Common myeloid progenitor, CD34-positive (primary cell): Measurements from ENCODE around the gene SLC23A1.

Source experiments
- CTCF ChIA-PET: fragments of 350-600 bp; sonication (Branson Sonifier 250); formaldehyde crosslinking; loops from one replicate; lab custom pipeline; 2021; ENCODE audit warnings: antibody characterized with exemption; lab: Charles Lee
- POLR2A ChIA-PET: fragments of 350-600 bp; sonication (Branson Sonifier 250); formaldehyde crosslinking; loops from one replicate; lab custom pipeline; 2021; ENCODE audit warnings: antibody characterized with exemption; lab: Charles Lee
- DNase-seq, 3 donors: peaks; one replicate each; pipeline versions ENCODE4 v3.0.0 to v3.0.0-alpha.2; 2013
- H3K27ac ChIP-seq, 2 experiments: 1 replicate in 1 of 2; 2 replicates in 1 of 2; pipeline ENCODE4 v1.7.0; 2013; ENCODE audit warnings: inconsistent platforms in 2 of 2, low read length in 2 of 2, mild to moderate bottlenecking in 2 of 2, low read depth in 1 of 2, moderate library complexity in 1 of 2; ENCODE audit not compliant: severe bottlenecking in 2 of 2, insufficient read depth in 1 of 2, poor library complexity in 1 of 2
- H3K27me3 ChIP-seq, 5 experiments: replicated peaks in 2 of 5; 1 replicate in 3 of 5; 2 replicates in 2 of 5; pipeline versions ENCODE4 v1.6.1 to v1.7.0; 2013; ENCODE audit warnings: low read length in 4 of 5, mild to moderate bottlenecking in 2 of 5, moderate library complexity in 2 of 5, inconsistent platforms in 1 of 5; ENCODE audit not compliant: insufficient read depth in 5 of 5, control insufficient read depth in 4 of 5
- H3K36me3 ChIP-seq, 4 experiments: 1 replicate in 2 of 4; 2 replicates in 2 of 4; pipeline versions ENCODE4 v1.6.1 to v1.7.0; 2013; ENCODE audit warnings: low read length in 3 of 4, control low read depth in 1 of 4, mild to moderate bottlenecking in 1 of 4; ENCODE audit not compliant: control insufficient read depth in 4 of 4, insufficient read depth in 4 of 4
- H3K4me1 ChIP-seq, 4 experiments: 1 replicate in 3 of 4; 2 replicates in 1 of 4; pipeline versions ENCODE4 v1.6.1 to v1.7.1; 2013; ENCODE audit warnings: low read length in 3 of 4, mild to moderate bottlenecking in 3 of 4, control low read depth in 1 of 4, inconsistent platforms in 1 of 4, moderate library complexity in 1 of 4; ENCODE audit not compliant: control insufficient read depth in 4 of 4, insufficient read depth in 4 of 4; ENCODE audit errors: control extremely low read depth in 1 of 4
- H3K4me3 ChIP-seq, 7 experiments: 1 replicate in 4 of 7; 2 replicates in 3 of 7; pipeline versions ENCODE4 v1.5.1 to v1.7.0; 2013; ENCODE audit warnings: mild to moderate bottlenecking in 7 of 7, low read length in 6 of 7, moderate library complexity in 6 of 7, inconsistent platforms in 2 of 7, low read depth in 2 of 7, control low read depth in 1 of 7; ENCODE audit not compliant: insufficient read depth in 4 of 7, control insufficient read depth in 1 of 7; ENCODE audit errors: extremely low read depth in 1 of 7
- H3K9me3 ChIP-seq, 5 experiments: 1 replicate in 4 of 5; 2 replicates in 1 of 5; pipeline versions ENCODE4 v1.6.1 to v1.7.1; 2013; ENCODE audit warnings: low read length in 4 of 5, mild to moderate bottlenecking in 2 of 5, inconsistent platforms in 1 of 5, low read depth in 1 of 5, moderate library complexity in 1 of 5; ENCODE audit not compliant: control insufficient read depth in 4 of 5, insufficient read depth in 2 of 5; ENCODE audit errors: control extremely low read depth in 1 of 5
- WGBS: methylation state at CpG from one replicate; pipeline ENCODE4 v1.1.5; 2013; ENCODE audit not compliant: insufficient coverage; 5-methylcytosine and 5-hydroxymethylcytosine counted together

SLC23A1 gene

GRCh38 chr5:139391570-139392323, 8.7 kb upstream of the SLC23A1 start:
- ChIA-PET CTCF (interaction anchor here (0.7 to 6.0 kb wide), 23 partner anchors 9 to 144 kb away, joined by 3 to 60 read pairs (median 3); partner anchors contain the start of genes DNAJC18, PAIP2, SLC23A1 and SPATA24), POLR2A (interaction anchor here (0.9 to 2.0 kb wide), 3 partner anchors 22 to 50 kb away, joined by 5 to 6 read pairs (median 5); partner anchors contain the start of gene PAIP2)
- no peaks in the 10 kb centered on the region for H3K27me3 ChIP-seq
- peaks cover 0 to 14% (median 4%) of the 10 kb centered on the region in 4 experiments for H3K36me3 ChIP-seq
- H3K9me3 ChIP-seq, result no peaks in the 10 kb centered on the region
- 30% methylated on average over 28 of the region's 33 CpGs for WGBS
- peak overlapping the region; percentile 58 to 95 for H3K27ac ChIP-seq
- peak overlapping the region; percentile 47 to 81 (median 72) for H3K4me3 ChIP-seq
- no peak for DNase-seq
- peaks cover 0 to 85% (median 79%) of the 10 kb centered on the region in 4 experiments for H3K4me1 ChIP-seq

- Histone ChIP-seq H3K27me3 (no peaks in the 10 kb centered on the region), H3K4me3 (peak overlapping the region in 3 of 7 experiments; percentile 67 to 81 (median 73)), H3K27ac (peak overlapping the region; percentile 62 to 95), H3K36me3 (peaks cover 0 to 11% (median 1%) of the 10 kb centered on the region in 4 experiments), H3K4me1 (peaks cover 3 to 87% (median 86%) of the 10 kb centered on the region in 4 experiments), H3K9me3 (no peaks in the 10 kb centered on the region)
- 77% methylated on average over 8 of the region's 10 CpGs for WGBS
- POLR2A ChIA-PET, result interaction anchor here (0.6 to 2.0 kb wide), 5 partner anchors 10 to 106 kb away, joined by 3 to 6 read pairs (median 5); partner anchors contain the start of gene PAIP2
- CTCF ChIA-PET, result interaction anchor here (0.5 to 6.0 kb wide), 22 partner anchors 8 to 145 kb away, joined by 3 to 60 read pairs (median 4); partner anchors contain the start of genes DNAJC18, PAIP2, SLC23A1 and SPATA24
- no peak for DNase-seq
Measured at GRCh38 chr5:139390639-139391569, 7.8 kb upstream of the SLC23A1 start.

- Histone ChIP-seq H3K27ac (peak within 1 kb of the TSS; percentile 90 to 95), H3K9me3 (no peaks in the 10 kb centered on the region), H3K4me1 (peaks cover 6 to 96% (median 91%) of the 10 kb centered on the region in 4 experiments), H3K36me3 (peaks cover 0 to 7% (median 0%) of the 10 kb centered on the region in 4 experiments), H3K27me3 (no peaks in the 10 kb centered on the region), H3K4me3 (peak within 1 kb of the TSS in 6 of 7 experiments; percentile 10 to 73 (median 64))
- WGBS, result 70% methylated on average over 2 of the region's 11 CpGs
- POLR2A ChIA-PET, result interaction anchor here (0.7 to 2.0 kb wide), 3 partner anchors 20 to 105 kb away, joined by 3 to 5 read pairs (median 4); partner anchors contain the start of gene PAIP2
- DNase-seq, result peak; percentile 78 to 94 (median 94)
- CTCF ChIA-PET, result interaction anchor here (0.7 to 7.4 kb wide), 8 partner anchors 12 to 49 kb away, joined by 3 to 60 read pairs (median 6); partner anchors contain the start of genes DNAJC18, PAIP2 and SPATA24
Measured at GRCh38 chr5:139389701-139390638, 6.9 kb upstream of the SLC23A1 start, which contains the start of gene MZB1. Gene MZB1, minus strand, starts transcription at chr5:139389913. Its CDS starts 57 bp downstream, at chr5:139389856.

GRCh38 chr5:139388198-139388821, 5.2 kb upstream of the SLC23A1 start:
- H3K9me3 ChIP-seq, result no peaks in the 10 kb centered on the region
- H3K4me3 ChIP-seq, result peak overlapping the region in 6 of 7 experiments; percentile 39 to 73 (median 66)
- H3K4me1 ChIP-seq, result peaks cover 6 to 96% (median 92%) of the 10 kb centered on the region in 4 experiments
- peaks cover 0 to 7% (median 0%) of the 10 kb centered on the region in 4 experiments for H3K36me3 ChIP-seq
- WGBS, result 0% methylated on average over 6 of the region's 8 CpGs
- POLR2A ChIA-PET, result interaction anchor here (0.6 to 1.5 kb wide), 9 partner anchors 9 to 94 kb away, joined by 3 to 11 read pairs (median 4); partner anchors contain the start of genes MATR3, PAIP2 and STING1
- H3K27ac ChIP-seq, result peak overlapping the region; percentile 90 to 95
- H3K27me3 ChIP-seq, result no peaks in the 10 kb centered on the region
- peak; percentile 78 to 94 (median 94) for DNase-seq
- CTCF ChIA-PET, result interaction anchor here (0.9 to 7.4 kb wide), 6 partner anchors 13 to 115 kb away, joined by 3 to 48 read pairs (median 8); partner anchors contain the start of genes PAIP2 and SPATA24

- Histone ChIP-seq H3K9me3 (no peaks in the 10 kb centered on the region), H3K27ac (peak overlapping the region; percentile 90 to 95), H3K27me3 (no peaks in the 10 kb centered on the region), H3K36me3 (peaks cover 0 to 7% (median 0%) of the 10 kb centered on the region in 4 experiments), H3K4me3 (peak overlapping the region in 6 of 7 experiments; percentile 39 to 73 (median 66)), H3K4me1 (peaks cover 6 to 96% (median 94%) of the 10 kb centered on the region in 4 experiments)
- DNase-seq, result no peak
- CTCF ChIA-PET, result interaction anchor here (0.6 to 7.4 kb wide), 8 partner anchors 12 to 115 kb away, joined by 3 to 48 read pairs (median 3); partner anchors contain the start of genes PAIP2 and SPATA24
- POLR2A ChIA-PET, result interaction anchor here (1.0 to 1.5 kb wide), 6 partner anchors 14 to 94 kb away, joined by 3 to 11 read pairs (median 4); partner anchors contain the start of genes MATR3 and PAIP2
- 4% methylated on average over 8 of the region's 10 CpGs for WGBS
Measured at GRCh38 chr5:139387611-139388197, 4.6 kb upstream of the SLC23A1 start.
